HG03097 (cell line): ENCODE results near the gene GTF2A1.

Source experiments
- ATAC-seq: cut with Tn5 transposase; IDR thresholded peaks from one replicate; pipeline ENCODE4 v1.9.1; 2021; ENCODE audit not compliant: unreplicated experiment, low FRiP score

The GTF2A1 gene

GRCh38 chr14:81144824-81145603 is 75.7 kb downstream of the GTF2A1 start:
- no peak for ATAC-seq

GRCh38 chr14:81143793-81144192 is 77.0 kb downstream of the GTF2A1 start:
- ATAC-seq: no peak

GRCh38 chr14:81141426-81141825 is 79.3 kb downstream of the GTF2A1 start:
- no peak for ATAC-seq

GRCh38 chr14:81138429-81138828 is 82.3 kb downstream of the GTF2A1 start:
- no peak for ATAC-seq

DNA sequence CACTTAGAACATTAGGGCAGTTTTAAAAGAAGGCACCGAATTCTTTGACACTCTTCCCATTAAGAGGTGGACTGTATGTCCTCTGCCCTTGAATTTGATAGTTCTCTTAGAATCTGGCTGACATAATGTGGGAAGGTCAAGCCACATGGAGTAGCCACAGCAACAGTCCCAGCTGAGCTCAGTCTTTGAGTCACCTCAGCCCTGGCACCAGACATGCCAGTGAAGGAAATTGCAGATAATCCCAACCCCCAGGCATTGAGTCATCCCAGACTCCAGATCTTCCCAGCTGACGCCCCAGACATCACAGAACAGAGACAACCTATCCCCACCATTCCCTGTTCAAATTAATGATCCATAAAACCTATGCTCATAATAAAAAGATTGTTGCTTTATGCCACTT is 83.4 kb downstream of the GTF2A1 start:
- no peak for ATAC-seq

GRCh38 chr14:81133400-81133799 is 87.4 kb downstream of the GTF2A1 start:
- no peak for ATAC-seq

- no peak for ATAC-seq
Observed at GRCh38 chr14:81132468-81132867, 88.3 kb downstream of the GTF2A1 start.

- no peak for ATAC-seq
Observed at GRCh38 chr14:81129242-81129641, 91.5 kb downstream of the GTF2A1 start.

DNA sequence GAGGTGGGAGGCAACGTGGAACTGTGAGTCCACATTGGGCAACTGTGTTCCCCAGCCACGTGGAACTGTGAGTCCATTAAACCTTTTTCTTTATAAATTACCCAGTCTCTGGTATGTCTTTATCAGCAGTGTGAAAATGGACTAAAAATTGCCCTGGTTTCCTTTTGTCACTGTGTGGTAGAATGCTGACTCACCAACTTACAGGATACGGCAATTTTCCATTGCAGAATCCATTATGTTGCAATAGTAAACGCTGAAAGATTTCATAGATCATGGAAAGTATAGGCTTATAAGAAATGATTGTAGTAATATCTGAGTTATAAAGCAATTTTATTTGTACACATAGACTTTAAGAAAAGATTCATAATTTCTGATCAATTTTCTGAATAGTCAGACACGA is 93.0 kb downstream of the GTF2A1 start:
- no peak for ATAC-seq

GRCh38 chr14:81125536-81125935 is 95.2 kb downstream of the GTF2A1 start:
- ATAC-seq: no peak
